WTC11 (cell line): Measurements from ENCODE around the gene ATP2B2. TPM values are rescaled to one million over a fixed set of nuclear protein-coding genes. Genes with fewer than 3 reads are reported as not detected.

Experiments used
- ATAC-seq: fragments of 200-7000 bp; cut with Tn5 transposase; 2 replicates; pipeline ENCODE4 v1.10.0; 2021; ENCODE audit warnings: mild to moderate bottlenecking, moderate library complexity
- CTCF ChIA-PET: fragments of 300-600 bp; sonication (Branson Sonifier 250); formaldehyde crosslinking; loops from one replicate; lab custom pipeline; 2021; ENCODE audit warnings: antibody characterized with exemption; lab: Charles Lee
- POLR2A ChIA-PET: fragments of 350-600 bp; sonication (Branson Sonifier 250); formaldehyde crosslinking; loops from one replicate; lab custom pipeline; 2021; ENCODE audit warnings: antibody characterized with exemption; lab: Charles Lee
- DNase-seq: peaks from one replicate; pipeline ENCODE4 v3.0.0; 2021; ENCODE audit warnings: low spot score
- H3K27ac Mint-ChIP-seq: 2 replicates; pipeline ENCODE4 v1.8.0; 2021; ENCODE audit warnings: mixed read lengths
- H3K27me3 Mint-ChIP-seq: 2 replicates; pipeline ENCODE4 v1.8.0; 2021; ENCODE audit warnings: low read depth, mild to moderate bottlenecking, moderate library complexity, mixed read lengths
- H3K36me3 Mint-ChIP-seq: 2 replicates; pipeline ENCODE4 v1.8.0; 2021; ENCODE audit warnings: mixed read lengths
- H3K4me1 Mint-ChIP-seq: 2 replicates; pipeline ENCODE4 v1.8.0; 2022; ENCODE audit warnings: mixed read lengths
- H3K4me3 Mint-ChIP-seq: 2 replicates; pipeline ENCODE4 v1.8.0; 2021; ENCODE audit warnings: mild to moderate bottlenecking, moderate library complexity, mixed read lengths
- H3K9me3 Mint-ChIP-seq: 2 replicates; pipeline ENCODE4 v1.8.0; 2021; ENCODE audit warnings: mixed read lengths
- CBFB ChIP-seq: sonication (generic); formaldehyde crosslinking; IDR thresholded peaks from 2 replicates; pipeline ENCODE4 v1.8.1; 2022; ENCODE audit warnings: mild to moderate bottlenecking, low read depth, missing genetic modification reagents
- CREB1 ChIP-seq: sonication (generic); formaldehyde crosslinking; IDR thresholded peaks from 2 replicates; pipeline ENCODE4 v1.8.0; 2023; ENCODE audit warnings: mild to moderate bottlenecking, missing genetic modification reagents
- ELF4 ChIP-seq: sonication (generic); formaldehyde crosslinking; IDR thresholded peaks from 2 replicates; pipeline ENCODE4 v1.8.1; 2022; ENCODE audit warnings: low read depth, mild to moderate bottlenecking, moderate library complexity, missing genetic modification reagents
- EMX1 ChIP-seq: fragments of 250-450 bp; sonication (Bioruptor Pico); IDR thresholded peaks from 2 replicates; pipeline ENCODE4 v1.8.0; 2021; ENCODE audit warnings: mild to moderate bottlenecking
- FOXP1 ChIP-seq: sonication (generic); formaldehyde crosslinking; IDR thresholded peaks from 2 replicates; pipeline ENCODE4 v1.8.0; 2022; ENCODE audit warnings: missing genetic modification reagents, mild to moderate bottlenecking, moderate library complexity, borderline replicate concordance
- GABPB1 ChIP-seq: sonication (generic); formaldehyde crosslinking; IDR thresholded peaks from 2 replicates; pipeline ENCODE4 v1.8.1; 2023; ENCODE audit warnings: mild to moderate bottlenecking, missing genetic modification reagents
- HMGA2 ChIP-seq: fragments of 250-450 bp; sonication (Bioruptor Pico); IDR thresholded peaks from 2 replicates; pipeline ENCODE4 v1.4.0; 2021; ENCODE audit warnings: mild to moderate bottlenecking, moderate library complexity
- NFYB ChIP-seq: sonication (generic); formaldehyde crosslinking; conservative IDR thresholded peaks from 2 replicates; pipeline ENCODE4 v1.8.0; 2022; ENCODE audit warnings: low read depth, missing genetic modification reagents
- NR3C1 ChIP-seq: sonication (generic); formaldehyde crosslinking; conservative IDR thresholded peaks from 2 replicates; pipeline ENCODE4 v1.8.1; 2023; ENCODE audit warnings: low read depth, mild to moderate bottlenecking, missing genetic modification reagents
- RORB ChIP-seq: fragments of 250-450 bp; sonication (Bioruptor Pico); IDR thresholded peaks from 2 replicates; pipeline ENCODE4 v1.9.0; 2021; ENCODE audit warnings: mild to moderate bottlenecking
- SMAD3 ChIP-seq: sonication (generic); formaldehyde crosslinking; IDR thresholded peaks from 2 replicates; pipeline ENCODE4 v1.8.0; 2022; ENCODE audit warnings: missing genetic modification reagents, mild to moderate bottlenecking, borderline replicate concordance
- SP1 ChIP-seq: sonication (generic); formaldehyde crosslinking; conservative IDR thresholded peaks from 2 replicates; pipeline ENCODE4 v1.8.1; 2022; ENCODE audit warnings: missing genetic modification reagents
- TCF7 ChIP-seq: sonication (generic); formaldehyde crosslinking; IDR thresholded peaks from 2 replicates; pipeline ENCODE4 v1.8.0; 2022; ENCODE audit warnings: mild to moderate bottlenecking, low read depth, missing genetic modification reagents, moderate library complexity
- ZNF219 ChIP-seq: sonication (generic); formaldehyde crosslinking; IDR thresholded peaks from 2 replicates; pipeline ENCODE4 v1.8.0; 2023; ENCODE audit warnings: missing genetic modification reagents, mild to moderate bottlenecking, borderline replicate concordance
- total RNA-seq: library from RNA; stranded (reverse); gene quantifications from 3 replicates; pipeline ENCODE4 v1.2.3, GENCODE V29; 2021
- TF ChIP-seq, protein P1 (sequence below): fragments of 250-450 bp; sonication (Bioruptor Pico); IDR thresholded peaks from 2 replicates; pipeline ENCODE4 v2.1.2; 2022; ENCODE audit warnings: mild to moderate bottlenecking, moderate library complexity
- TF ChIP-seq, protein P2 (sequence below): sonication (generic); formaldehyde crosslinking; IDR thresholded peaks from 2 replicates; pipeline ENCODE4 v1.8.1; 2023; ENCODE audit warnings: mild to moderate bottlenecking, missing genetic modification reagents
- TF ChIP-seq, protein P3 (sequence below): sonication (generic); formaldehyde crosslinking; IDR thresholded peaks from 2 replicates; pipeline ENCODE4 v1.8.1; 2023; ENCODE audit warnings: mild to moderate bottlenecking, moderate library complexity, missing genetic modification reagents
- TF ChIP-seq, protein P4 (sequence below): fragments of 250-450 bp; sonication (Bioruptor Pico); IDR thresholded peaks from 2 replicates; pipeline ENCODE4 v1.8.0; 2021; ENCODE audit warnings: mild to moderate bottlenecking
- TF ChIP-seq, protein P5 (sequence below): sonication (generic); formaldehyde crosslinking; IDR thresholded peaks from 2 replicates; pipeline ENCODE4 v1.8.1; 2022; ENCODE audit warnings: low read depth, missing genetic modification reagents, borderline replicate concordance
- TF ChIP-seq, protein P6 (sequence below): fragments of 250-450 bp; sonication (Bioruptor Pico); IDR thresholded peaks from 2 replicates; pipeline ENCODE4 v1.9.0; 2021; ENCODE audit warnings: moderate library complexity, mild to moderate bottlenecking, inconsistent platforms, borderline replicate concordance
- TF ChIP-seq, protein P7 (sequence below): sonication (generic); formaldehyde crosslinking; IDR thresholded peaks from 2 replicates; pipeline ENCODE4 v1.8.1; 2023; ENCODE audit warnings: mild to moderate bottlenecking, missing genetic modification reagents

ATP2B2 gene
- total RNA-seq, 1 experiment from 2014 or later, result 0.48 TPM

DNA sequence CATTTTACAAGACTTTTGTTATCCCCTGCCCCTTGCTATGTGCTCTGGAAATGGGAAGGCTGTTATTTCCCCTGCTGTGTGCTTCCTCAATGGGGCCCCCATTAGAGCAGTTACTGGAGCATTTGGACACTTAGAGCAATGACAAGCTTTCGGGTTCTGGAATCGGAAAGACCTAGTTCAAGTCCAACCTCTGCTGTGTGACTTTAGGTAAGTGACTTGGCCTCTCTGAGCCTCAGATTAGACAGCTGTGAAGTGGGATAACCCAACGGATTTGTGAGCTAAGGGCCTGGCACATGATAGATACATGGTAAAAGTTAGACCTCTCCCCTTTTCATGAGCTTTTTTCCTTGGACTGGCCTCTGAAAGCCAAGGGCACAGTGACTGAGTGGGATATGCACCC is 100.5 kb downstream of the ATP2B2 start:
- Mint-ChIP-seq H3K9me3 (no peaks in the 10 kb centered on the region), H3K4me3 (no peak overlapping the region), H3K4me1 (peaks cover 4% of the 10 kb centered on the region; the same call in 1 of the 2 replicates), H3K36me3 (no peaks in the 10 kb centered on the region), H3K27ac (no peak overlapping the region), H3K27me3 (no peaks in the 10 kb centered on the region)
- no peak for DNase-seq
- POLR2A ChIA-PET, result no interaction called here
- CTCF ChIA-PET, result no interaction called here
- no peak for TF ChIP-seq NR3C1 (CRISPR knock-in tag)
- no peak for TF ChIP-seq EMX1 (CRISPR knock-in tag)
- ATAC-seq, result no peak

DNA sequence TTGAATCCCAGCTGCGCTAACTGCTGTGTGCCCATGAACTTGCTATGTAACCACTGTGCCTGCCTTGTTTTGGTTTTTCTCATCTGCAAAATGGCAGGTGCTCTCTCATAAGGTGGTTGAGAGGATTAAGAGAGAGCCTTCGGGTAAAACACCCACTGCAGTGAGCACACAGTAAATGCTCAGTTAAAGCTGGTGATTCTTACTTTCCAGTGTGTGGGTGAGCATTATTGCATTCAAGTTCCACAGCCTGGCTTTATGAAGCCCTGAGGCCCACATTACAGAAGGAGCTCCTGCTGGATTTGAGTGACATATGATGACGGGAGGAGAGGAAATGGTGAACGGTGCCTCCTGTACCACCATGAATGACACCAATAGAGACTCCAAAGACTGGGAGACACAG is 101.0 kb downstream of the ATP2B2 start:
- Mint-ChIP-seq H3K4me1 (peaks cover 4% of the 10 kb centered on the region; the same call in 1 of the 2 replicates), H3K27me3 (no peaks in the 10 kb centered on the region), H3K9me3 (no peaks in the 10 kb centered on the region), H3K4me3 (no peak overlapping the region), H3K27ac (no peak overlapping the region), H3K36me3 (no peaks in the 10 kb centered on the region)
- DNase-seq (no peak), ATAC-seq (no peak)
- CTCF ChIA-PET, result no interaction called here
- no peak for TF ChIP-seq ELF4
- POLR2A ChIA-PET, result no interaction called here

DNA sequence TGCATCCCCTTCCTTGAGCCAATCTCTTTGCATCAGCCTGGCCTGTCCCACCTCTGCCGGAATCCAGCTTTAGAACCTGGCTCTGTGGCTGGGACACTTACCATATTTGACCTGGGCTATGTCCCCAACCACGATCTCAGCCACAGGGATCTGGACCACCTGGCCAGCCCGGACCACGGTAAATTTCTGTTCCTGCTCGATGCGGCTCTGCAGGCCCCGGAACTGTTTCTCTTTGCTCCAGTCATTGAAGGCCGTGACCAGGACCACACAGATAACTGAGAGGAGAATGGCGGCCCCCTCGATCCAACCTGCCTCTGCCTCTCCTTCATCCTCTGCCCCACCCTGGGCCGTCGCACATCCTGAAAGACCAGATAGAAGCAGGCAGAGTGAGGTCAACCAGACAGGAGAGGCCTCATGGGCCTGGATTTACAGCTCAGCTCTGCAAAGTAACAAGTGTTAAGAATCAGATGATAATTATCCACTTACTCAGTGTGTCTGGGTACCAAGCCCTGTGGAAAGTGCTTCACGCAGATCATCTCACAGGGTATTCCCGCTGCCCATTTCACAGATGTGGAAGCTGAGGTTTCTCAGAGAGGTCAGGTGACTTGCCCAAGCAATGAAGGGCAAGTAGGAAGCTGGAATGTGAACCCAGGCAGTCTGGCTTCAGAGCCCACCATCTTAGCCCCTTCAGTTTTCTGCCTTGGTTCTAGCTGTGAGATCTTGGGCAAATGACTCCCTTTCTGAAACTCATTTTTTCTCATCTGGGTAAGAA is 103.2 kb downstream of the ATP2B2 start:
- peaks cover 4% of the 10 kb centered on the region for H3K27me3 Mint-ChIP-seq
- CTCF ChIA-PET, result no interaction called here
- H3K27ac Mint-ChIP-seq, result no peak overlapping the region
- H3K4me3 Mint-ChIP-seq, result no peak overlapping the region
- no peak for ATAC-seq
- H3K36me3 Mint-ChIP-seq, result no peaks in the 10 kb centered on the region
- POLR2A ChIA-PET, result no interaction called here
- DNase-seq, result no peak
- H3K4me1 Mint-ChIP-seq, result peaks cover 4% of the 10 kb centered on the region; the same call in 1 of the 2 replicates
- H3K9me3 Mint-ChIP-seq, result no peaks in the 10 kb centered on the region
- TF ChIP-seq, protein P1, sequence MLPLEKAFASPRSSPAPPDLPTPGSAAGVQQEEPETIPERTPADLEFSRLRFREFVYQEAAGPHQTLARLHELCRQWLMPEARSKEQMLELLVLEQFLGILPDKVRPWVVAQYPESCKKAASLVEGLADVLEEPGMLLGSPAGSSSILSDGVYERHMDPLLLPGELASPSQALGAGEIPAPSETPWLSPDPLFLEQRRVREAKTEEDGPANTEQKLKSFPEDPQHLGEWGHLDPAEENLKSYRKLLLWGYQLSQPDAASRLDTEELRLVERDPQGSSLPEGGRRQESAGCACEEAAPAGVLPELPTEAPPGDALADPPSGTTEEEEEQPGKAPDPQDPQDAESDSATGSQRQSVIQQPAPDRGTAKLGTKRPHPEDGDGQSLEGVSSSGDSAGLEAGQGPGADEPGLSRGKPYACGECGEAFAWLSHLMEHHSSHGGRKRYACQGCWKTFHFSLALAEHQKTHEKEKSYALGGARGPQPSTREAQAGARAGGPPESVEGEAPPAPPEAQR, result no peak
- TF ChIP-seq, protein P2, sequence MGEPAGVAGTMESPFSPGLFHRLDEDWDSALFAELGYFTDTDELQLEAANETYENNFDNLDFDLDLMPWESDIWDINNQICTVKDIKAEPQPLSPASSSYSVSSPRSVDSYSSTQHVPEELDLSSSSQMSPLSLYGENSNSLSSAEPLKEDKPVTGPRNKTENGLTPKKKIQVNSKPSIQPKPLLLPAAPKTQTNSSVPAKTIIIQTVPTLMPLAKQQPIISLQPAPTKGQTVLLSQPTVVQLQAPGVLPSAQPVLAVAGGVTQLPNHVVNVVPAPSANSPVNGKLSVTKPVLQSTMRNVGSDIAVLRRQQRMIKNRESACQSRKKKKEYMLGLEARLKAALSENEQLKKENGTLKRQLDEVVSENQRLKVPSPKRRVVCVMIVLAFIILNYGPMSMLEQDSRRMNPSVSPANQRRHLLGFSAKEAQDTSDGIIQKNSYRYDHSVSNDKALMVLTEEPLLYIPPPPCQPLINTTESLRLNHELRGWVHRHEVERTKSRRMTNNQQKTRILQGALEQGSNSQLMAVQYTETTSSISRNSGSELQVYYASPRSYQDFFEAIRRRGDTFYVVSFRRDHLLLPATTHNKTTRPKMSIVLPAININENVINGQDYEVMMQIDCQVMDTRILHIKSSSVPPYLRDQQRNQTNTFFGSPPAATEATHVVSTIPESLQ (CRISPR knock-in tag), result no peak
- TF ChIP-seq, protein P3, sequence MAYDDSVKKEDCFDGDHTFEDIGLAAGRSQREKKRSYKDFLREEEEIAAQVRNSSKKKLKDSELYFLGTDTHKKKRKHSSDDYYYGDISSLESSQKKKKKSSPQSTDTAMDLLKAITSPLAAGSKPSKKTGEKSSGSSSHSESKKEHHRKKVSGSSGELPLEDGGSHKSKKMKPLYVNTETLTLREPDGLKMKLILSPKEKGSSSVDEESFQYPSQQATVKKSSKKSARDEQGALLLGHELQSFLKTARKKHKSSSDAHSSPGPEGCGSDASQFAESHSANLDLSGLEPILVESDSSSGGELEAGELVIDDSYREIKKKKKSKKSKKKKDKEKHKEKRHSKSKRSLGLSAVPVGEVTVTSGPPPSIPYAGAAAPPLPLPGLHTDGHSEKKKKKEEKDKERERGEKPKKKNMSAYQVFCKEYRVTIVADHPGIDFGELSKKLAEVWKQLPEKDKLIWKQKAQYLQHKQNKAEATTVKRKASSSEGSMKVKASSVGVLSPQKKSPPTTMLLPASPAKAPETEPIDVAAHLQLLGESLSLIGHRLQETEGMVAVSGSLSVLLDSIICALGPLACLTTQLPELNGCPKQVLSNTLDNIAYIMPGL (CRISPR knock-in tag), result no peak
- TF ChIP-seq, protein P4, sequence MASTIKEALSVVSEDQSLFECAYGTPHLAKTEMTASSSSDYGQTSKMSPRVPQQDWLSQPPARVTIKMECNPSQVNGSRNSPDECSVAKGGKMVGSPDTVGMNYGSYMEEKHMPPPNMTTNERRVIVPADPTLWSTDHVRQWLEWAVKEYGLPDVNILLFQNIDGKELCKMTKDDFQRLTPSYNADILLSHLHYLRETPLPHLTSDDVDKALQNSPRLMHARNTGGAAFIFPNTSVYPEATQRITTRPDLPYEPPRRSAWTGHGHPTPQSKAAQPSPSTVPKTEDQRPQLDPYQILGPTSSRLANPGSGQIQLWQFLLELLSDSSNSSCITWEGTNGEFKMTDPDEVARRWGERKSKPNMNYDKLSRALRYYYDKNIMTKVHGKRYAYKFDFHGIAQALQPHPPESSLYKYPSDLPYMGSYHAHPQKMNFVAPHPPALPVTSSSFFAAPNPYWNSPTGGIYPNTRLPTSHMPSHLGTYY (CRISPR knock-in tag), result no peak
- no peak for TF ChIP-seq HMGA2
- TF ChIP-seq NFYB, result no peak
- TF ChIP-seq, protein P5, sequence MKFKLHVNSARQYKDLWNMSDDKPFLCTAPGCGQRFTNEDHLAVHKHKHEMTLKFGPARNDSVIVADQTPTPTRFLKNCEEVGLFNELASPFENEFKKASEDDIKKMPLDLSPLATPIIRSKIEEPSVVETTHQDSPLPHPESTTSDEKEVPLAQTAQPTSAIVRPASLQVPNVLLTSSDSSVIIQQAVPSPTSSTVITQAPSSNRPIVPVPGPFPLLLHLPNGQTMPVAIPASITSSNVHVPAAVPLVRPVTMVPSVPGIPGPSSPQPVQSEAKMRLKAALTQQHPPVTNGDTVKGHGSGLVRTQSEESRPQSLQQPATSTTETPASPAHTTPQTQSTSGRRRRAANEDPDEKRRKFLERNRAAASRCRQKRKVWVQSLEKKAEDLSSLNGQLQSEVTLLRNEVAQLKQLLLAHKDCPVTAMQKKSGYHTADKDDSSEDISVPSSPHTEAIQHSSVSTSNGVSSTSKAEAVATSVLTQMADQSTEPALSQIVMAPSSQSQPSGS (CRISPR knock-in tag), result no peak
- TF ChIP-seq SMAD3 (CRISPR knock-in tag), result no peak
- no peak for TF ChIP-seq CBFB (CRISPR knock-in tag)
- no peak for TF ChIP-seq FOXP1 (CRISPR knock-in tag)
- no peak for TF ChIP-seq CREB1 (CRISPR knock-in tag)
- no peak for TF ChIP-seq RORB (CRISPR knock-in tag)
- no peak for TF ChIP-seq ZNF219 (CRISPR knock-in tag)
- TF ChIP-seq, protein P6, sequence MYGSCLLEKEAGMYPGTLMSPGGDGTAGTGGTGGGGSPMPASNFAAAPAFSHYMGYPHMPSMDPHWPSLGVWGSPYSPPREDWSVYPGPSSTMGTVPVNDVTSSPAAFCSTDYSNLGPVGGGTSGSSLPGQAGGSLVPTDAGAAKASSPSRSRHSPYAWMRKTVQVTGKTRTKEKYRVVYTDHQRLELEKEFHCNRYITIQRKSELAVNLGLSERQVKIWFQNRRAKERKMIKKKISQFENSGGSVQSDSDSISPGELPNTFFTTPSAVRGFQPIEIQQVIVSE (CRISPR knock-in tag), result no peak
- no peak for TF ChIP-seq TCF7 (CRISPR knock-in tag)
- TF ChIP-seq, protein P7, sequence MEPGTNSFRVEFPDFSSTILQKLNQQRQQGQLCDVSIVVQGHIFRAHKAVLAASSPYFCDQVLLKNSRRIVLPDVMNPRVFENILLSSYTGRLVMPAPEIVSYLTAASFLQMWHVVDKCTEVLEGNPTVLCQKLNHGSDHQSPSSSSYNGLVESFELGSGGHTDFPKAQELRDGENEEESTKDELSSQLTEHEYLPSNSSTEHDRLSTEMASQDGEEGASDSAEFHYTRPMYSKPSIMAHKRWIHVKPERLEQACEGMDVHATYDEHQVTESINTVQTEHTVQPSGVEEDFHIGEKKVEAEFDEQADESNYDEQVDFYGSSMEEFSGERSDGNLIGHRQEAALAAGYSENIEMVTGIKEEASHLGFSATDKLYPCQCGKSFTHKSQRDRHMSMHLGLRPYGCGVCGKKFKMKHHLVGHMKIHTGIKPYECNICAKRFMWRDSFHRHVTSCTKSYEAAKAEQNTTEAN (CRISPR knock-in tag), result no peak
- no peak for TF ChIP-seq GABPB1 (CRISPR knock-in tag)
- TF ChIP-seq SP1 (CRISPR knock-in tag), result no peak
